ENCODE measurements around the gene AP1M2.
"Not testable (repeated sequence)": the region's sequence is repeated elsewhere in the genome, so short reads cannot be mapped to it uniquely, and the experiment has no call there.

Gene AP1M2

DNA sequence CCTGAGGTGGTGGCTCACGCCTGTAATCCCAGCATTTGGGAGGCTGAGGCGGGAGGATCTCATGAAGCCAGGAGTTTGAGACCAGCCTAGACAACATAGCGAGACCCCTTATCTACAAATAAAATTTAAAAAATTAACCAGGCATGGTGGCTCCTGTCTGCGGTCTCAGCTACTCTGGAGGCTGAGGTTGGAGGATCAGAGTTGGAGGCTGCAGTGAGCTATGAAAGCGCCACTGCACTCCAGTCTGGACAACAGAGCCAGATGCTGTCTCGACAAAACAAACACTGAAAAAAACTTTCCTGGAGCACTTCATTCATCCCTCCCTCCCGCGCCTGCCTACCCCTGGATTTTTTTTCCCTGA is 44.1 kb downstream of the AP1M2 start:
- no peak for DNase-seq (ENCODE audit: low read depth, low spot score)

DNA sequence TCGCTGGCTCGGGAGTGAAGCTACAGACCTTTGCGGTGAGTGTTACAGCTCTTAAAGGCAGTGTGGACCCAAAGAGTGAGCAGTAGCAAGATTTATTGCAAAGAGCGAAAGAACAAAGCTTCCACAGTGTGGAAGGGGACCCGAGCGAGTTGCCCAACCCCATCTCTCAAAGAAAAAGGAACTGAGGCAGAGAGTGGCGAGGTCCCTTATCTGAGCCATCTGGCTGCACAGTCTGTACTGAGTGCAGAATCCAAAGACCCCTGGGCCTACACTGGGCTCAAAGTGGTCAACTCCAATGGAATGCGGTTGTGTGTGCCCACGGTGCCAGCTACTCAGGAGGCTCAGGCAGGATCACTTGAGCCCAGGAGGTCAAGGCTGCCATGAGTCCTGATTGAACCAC is 48.1 kb downstream of the AP1M2 start:
- DNase-seq (ENCODE audit: low read depth, low spot score): not testable (repeated sequence)

DNA sequence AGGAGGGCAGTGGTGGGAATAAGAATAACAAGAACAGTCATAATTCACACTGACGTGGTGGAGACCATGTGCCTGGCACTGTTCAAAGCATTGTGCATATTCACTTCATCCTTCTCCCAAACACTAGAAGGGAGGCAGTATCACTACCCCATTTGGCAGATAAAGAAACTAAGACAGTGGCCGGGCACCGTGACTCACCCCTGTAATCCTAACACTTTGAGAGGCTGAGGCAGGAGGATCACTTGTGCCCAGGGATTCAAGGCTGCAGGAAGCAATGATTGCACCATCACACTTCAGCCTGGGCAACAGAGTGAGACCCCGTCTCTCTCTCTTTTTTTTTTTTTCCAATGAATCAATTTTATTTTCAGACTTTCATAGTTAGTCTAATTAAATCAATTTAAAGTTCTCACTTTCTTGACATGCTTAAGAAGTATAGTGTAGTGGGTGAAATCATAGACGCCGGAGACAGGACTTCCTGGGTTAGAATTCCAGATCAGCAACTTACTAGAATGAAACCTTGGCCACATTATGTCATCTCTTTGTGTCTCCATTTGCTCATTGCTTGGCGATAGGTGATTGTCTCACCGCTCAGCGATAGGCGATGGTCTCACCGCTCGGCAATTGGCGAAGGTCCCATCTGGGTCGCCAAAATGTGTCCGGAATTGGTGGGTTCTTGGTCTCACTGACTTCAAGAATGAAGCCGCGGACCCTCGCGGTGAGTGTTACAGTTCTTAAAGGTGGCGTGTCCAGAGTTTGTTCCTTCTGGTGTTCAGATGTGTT is 48.7 kb downstream of the AP1M2 start:
- DNase-seq (ENCODE audit: low read depth, low spot score): no peak

DNA sequence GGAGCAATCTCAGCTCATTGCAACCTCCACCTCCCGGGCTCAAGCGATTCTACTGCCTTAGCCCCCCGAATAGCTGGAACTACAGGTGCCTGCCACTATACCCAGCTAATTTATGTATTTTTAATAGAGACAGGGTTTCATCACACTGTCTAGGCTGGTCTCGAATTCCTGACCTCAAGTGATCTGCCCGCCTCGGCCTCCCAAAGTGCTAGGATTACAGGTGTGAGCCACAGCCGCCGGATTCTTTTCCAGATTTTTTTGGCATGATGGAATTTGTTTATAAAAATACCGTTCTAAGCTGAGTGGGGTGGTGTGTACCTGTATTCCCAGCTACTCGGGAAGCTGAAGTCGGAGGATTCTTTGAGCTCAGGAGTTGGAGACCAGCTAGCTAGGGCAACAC is 49.4 kb downstream of the AP1M2 start:
- DNase-seq (ENCODE audit: low read depth, low spot score): no peak

DNA sequence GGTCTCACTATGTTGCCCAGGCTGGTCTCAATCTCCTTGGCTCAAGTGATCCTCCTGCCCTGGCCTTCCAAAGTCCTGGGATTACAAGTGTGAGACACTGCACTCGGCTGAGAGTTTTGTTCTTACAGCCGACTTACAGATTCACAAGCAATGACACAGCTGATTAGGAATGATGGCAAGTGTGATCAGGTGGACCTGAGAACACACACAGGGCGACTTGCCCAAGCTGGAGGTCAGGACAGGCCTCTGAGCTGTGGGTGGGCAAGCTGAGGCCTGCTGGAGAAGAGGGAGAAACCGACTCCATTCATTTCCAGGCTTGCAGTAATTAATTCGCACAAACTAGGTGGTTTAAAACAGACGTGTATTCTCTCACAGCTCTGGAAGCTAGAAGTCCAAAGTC is 51.5 kb downstream of the AP1M2 start:
- no peak for DNase-seq (ENCODE audit: low read depth, low spot score)

DNA sequence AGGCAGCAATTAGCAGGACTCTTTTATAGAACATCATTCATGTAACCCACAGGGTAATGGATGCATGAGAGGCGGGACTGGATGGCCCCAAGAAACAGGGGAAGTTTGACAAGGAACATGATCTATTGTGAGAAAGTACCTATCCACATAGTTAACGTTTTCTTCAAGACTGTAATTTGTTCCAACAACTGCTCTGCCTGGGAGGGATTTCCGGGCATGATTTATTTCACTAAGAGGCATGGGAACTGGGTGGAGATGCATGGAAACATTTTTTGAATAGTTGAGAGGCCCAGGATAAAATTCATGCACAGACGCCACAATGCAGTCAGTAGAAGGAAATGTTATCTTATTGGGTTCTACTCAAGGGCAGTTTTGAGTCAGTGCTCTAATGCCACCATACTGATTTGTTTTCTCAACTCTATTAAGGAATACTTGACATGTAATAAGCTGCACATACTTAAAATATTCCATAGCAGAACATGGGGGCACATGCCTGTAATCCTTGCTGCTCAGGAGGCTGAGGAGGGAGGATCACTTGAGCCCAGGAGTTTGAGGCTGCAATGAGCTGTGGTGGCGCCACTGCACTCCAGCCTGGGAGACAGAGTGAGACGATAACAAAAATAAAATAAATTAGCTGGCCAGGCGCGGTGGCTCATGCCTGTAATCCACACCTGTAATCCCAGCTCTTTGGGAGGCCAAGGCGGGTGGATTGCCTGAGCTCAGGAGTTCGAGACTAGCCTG is 53.3 kb downstream of the AP1M2 start:
- no peak for DNase-seq (ENCODE audit: low read depth, low spot score)

DNA sequence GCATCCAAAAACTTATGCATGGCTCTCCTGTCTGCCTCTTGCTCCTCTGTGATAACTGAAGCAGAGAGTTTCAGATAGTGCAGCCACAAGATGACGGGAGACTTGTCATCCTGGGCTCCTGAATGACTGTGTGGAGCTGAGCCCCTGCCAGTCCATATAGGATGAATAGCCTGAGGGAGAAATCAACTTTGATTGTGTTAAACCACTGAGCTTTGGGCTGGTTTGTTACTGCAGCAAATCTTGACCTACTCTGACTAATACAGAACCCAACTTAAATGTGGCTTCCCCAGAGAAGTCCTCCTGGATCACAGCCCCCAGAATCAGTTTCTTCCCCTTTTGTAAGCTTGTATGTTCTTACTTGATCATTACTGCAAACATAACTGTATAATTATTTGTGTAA is 54.7 kb downstream of the AP1M2 start:
- no peak for DNase-seq (ENCODE audit: low read depth, low spot score)

DNA sequence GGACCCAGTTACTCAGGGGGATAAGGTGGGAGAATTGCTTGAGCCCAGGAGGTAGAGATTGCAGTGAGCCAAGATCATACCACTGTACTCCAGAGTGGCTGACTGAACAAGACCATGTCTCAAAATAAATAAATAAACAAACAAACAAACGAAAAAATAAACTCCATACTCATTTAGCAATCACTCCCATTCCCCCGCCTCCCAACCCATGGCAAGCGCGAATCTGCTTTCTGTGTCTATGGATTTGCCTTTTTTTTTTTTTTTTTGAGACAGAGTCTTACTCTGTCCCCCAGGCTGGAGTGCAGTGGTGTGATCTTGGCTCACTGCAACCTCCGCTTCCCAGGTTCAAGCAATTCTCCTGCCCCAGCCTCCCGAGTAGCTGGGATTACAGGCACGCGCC is 60.2 kb downstream of the AP1M2 start:
- not testable (repeated sequence) for DNase-seq (ENCODE audit: low read depth, low spot score)

DNA sequence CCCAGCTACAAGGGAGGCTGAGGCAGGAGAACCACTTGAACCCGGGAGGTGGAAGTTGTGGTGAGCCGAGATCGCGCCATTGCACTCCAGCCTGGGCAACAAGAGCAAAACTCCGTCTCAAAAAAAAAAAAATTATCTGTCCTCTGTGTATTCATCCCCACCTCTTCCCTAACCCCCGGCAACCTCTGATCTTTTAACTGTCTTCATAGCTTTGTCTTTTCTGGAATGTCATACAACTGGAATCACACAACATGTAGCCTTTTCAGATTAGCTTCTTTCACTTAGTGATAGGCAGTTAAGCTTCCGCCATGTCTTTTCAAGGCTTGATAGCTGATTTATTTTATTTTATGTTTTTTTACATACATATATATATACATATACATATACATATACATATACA is 61.5 kb downstream of the AP1M2 start:
- DNase-seq (ENCODE audit: low read depth, low spot score): no peak

DNA sequence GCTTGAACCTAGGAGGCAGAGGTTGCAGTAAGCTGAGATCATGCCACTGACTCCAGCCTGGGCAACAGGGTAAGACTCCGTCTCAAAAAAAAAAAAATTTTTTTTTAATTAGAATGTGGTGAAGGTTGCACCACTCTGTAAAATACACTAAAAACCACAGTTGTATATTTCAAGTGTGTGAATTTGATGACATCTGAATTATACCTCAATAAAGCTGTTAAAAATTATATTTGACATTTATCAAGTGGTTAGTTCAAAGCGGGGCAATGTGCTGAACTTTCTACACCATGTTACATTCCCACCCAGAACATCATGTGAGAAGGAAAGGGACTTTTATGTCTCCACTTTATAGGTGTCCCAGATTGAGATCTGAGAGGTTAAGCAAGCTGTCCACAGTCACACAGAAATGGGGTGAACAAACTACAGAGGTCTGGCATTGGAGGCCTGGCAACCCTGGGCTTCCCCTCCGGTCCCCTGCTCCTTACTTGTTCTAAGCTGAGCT is 63.9 kb downstream of the AP1M2 start:
- DNase-seq (ENCODE audit: low read depth, low spot score): no peak

Measured in iPS DF 19.7 (cell line).